BE2C (cell line): ENCODE results near the gene ABCB8.

Source experiments
- DNase-seq: peaks from one replicate; pipeline ENCODE4 v3.0.0-alpha.2; 2020
- H3K27me3 ChIP-seq: fragments of 250-450 bp; sonication (Bioruptor Pico); 2 replicates; pipeline ENCODE4 v1.5.1; 2020; ENCODE audit warnings: mild to moderate bottlenecking
- H3K36me3 ChIP-seq: fragments of 250-450 bp; sonication (Bioruptor Pico); 2 replicates; pipeline ENCODE4 v1.5.1; 2020; ENCODE audit warnings: mild to moderate bottlenecking
- H3K4me1 ChIP-seq: fragments of 250-450 bp; sonication (Bioruptor Pico); 2 replicates; pipeline ENCODE4 v1.5.1; 2020
- H3K4me3 ChIP-seq: 2 replicates; pipeline ENCODE4 v1.5.1; 2011; ENCODE audit warnings: low read depth, low read length
- H3K9me3 ChIP-seq: fragments of 250-450 bp; sonication (Bioruptor Pico); 2 replicates; pipeline ENCODE4 v1.5.1; 2020
- CTCF ChIP-seq: IDR thresholded peaks from 2 replicates; pipeline ENCODE4 v1.5.1; 2012; ENCODE audit warnings: mild to moderate bottlenecking, low read depth, low read length

The ABCB8 gene

GRCh38 chr7:151089893-151090730 lies 61.9 kb downstream of the ABCB8 start:
- TF ChIP-seq CTCF, result no peak
- peaks cover 14% of the 10 kb centered on the region for H3K4me1 ChIP-seq
- no peaks in the 10 kb centered on the region for H3K9me3 ChIP-seq
- DNase-seq, result no peak
- H3K36me3 ChIP-seq, result peaks cover 44% of the 10 kb centered on the region
- H3K4me3 ChIP-seq, result no peak overlapping the region
- no peaks in the 10 kb centered on the region for H3K27me3 ChIP-seq

- no peak for TF ChIP-seq CTCF
- no peaks in the 10 kb centered on the region for H3K9me3 ChIP-seq
- no peaks in the 10 kb centered on the region for H3K27me3 ChIP-seq
- H3K4me3 ChIP-seq, result no peak overlapping the region
- no peak for DNase-seq
- H3K4me1 ChIP-seq, result peaks cover 6% of the 10 kb centered on the region
- peaks cover 47% of the 10 kb centered on the region for H3K36me3 ChIP-seq
Observed at GRCh38 chr7:151091003-151091402, 62.8 kb downstream of the ABCB8 start.

- no peaks in the 10 kb centered on the region for H3K9me3 ChIP-seq
- peaks cover 50% of the 10 kb centered on the region for H3K36me3 ChIP-seq
- peak; percentile 52 for DNase-seq
- H3K4me1 ChIP-seq, result peaks cover 6% of the 10 kb centered on the region
- TF ChIP-seq CTCF, result peak; percentile 76
- no peak overlapping the region for H3K4me3 ChIP-seq
- no peaks in the 10 kb centered on the region for H3K27me3 ChIP-seq
Observed at GRCh38 chr7:151091431-151091830, 63.2 kb downstream of the ABCB8 start.

GRCh38 chr7:151091988-151092387 lies 63.7 kb downstream of the ABCB8 start:
- no peak overlapping the region for H3K4me3 ChIP-seq
- H3K27me3 ChIP-seq, result no peaks in the 10 kb centered on the region
- H3K9me3 ChIP-seq, result no peaks in the 10 kb centered on the region
- peaks cover 6% of the 10 kb centered on the region for H3K4me1 ChIP-seq
- no peak for DNase-seq
- no peak for TF ChIP-seq CTCF
- peaks cover 54% of the 10 kb centered on the region for H3K36me3 ChIP-seq

GRCh38 chr7:151093748-151094147 lies 65.5 kb downstream of the ABCB8 start:
- Histone ChIP-seq H3K4me3 (no peak overlapping the region), H3K27me3 (no peaks in the 10 kb centered on the region), H3K9me3 (no peaks in the 10 kb centered on the region), H3K4me1 (peaks cover 6% of the 10 kb centered on the region), H3K36me3 (peaks cover 45% of the 10 kb centered on the region)
- TF ChIP-seq CTCF, result no peak
- DNase-seq, result no peak

- TF ChIP-seq CTCF, result no peak
- Histone ChIP-seq H3K36me3 (peaks cover 39% of the 10 kb centered on the region), H3K27me3 (no peaks in the 10 kb centered on the region), H3K4me3 (no peak overlapping the region), H3K4me1 (peaks cover under 1% of the 10 kb centered on the region), H3K9me3 (no peaks in the 10 kb centered on the region)
- no peak for DNase-seq
Observed at GRCh38 chr7:151094675-151095074, 66.4 kb downstream of the ABCB8 start.
